GM12875 (cell line): ENCODE measurements around the gene OTOGL.

Experiments used
- H3K4me3 ChIP-seq: one replicate; pipeline ENCODE4 v1.5.1; 2011; ENCODE audit warnings: low read depth, low read length, control low read depth
- TF ChIP-seq, protein P1 (sequence below): IDR thresholded peaks from 2 replicates; pipeline ENCODE4 v1.5.1; 2011; ENCODE audit warnings: low read depth, mild to moderate bottlenecking, control low read depth, inconsistent platforms, low read length, moderate library complexity, borderline replicate concordance; ENCODE audit not compliant: insufficient read depth

OTOGL gene

DNA sequence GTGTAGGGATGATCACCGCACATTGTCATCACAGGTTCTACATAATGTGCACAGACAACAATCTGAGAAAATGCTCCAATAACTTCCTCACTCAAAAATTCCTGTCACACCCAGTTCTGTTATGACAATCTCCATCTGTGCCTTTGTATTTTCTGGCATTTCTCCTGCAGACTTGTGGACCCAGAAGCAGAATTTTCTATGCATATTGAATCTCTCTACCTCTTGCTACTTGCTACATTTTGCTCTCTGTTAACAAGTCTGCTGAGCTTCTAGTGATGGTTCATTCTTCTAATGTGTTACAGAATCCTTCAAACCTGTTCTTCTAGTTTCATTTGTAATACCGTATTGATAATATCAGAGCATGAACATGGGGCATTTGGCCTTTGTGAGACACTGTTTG lies 216.9 kb downstream of the OTOGL start:
- TF ChIP-seq, protein P1, sequence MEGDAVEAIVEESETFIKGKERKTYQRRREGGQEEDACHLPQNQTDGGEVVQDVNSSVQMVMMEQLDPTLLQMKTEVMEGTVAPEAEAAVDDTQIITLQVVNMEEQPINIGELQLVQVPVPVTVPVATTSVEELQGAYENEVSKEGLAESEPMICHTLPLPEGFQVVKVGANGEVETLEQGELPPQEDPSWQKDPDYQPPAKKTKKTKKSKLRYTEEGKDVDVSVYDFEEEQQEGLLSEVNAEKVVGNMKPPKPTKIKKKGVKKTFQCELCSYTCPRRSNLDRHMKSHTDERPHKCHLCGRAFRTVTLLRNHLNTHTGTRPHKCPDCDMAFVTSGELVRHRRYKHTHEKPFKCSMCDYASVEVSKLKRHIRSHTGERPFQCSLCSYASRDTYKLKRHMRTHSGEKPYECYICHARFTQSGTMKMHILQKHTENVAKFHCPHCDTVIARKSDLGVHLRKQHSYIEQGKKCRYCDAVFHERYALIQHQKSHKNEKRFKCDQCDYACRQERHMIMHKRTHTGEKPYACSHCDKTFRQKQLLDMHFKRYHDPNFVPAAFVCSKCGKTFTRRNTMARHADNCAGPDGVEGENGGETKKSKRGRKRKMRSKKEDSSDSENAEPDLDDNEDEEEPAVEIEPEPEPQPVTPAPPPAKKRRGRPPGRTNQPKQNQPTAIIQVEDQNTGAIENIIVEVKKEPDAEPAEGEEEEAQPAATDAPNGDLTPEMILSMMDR: no peak
- no peak overlapping the region for H3K4me3 ChIP-seq

DNA sequence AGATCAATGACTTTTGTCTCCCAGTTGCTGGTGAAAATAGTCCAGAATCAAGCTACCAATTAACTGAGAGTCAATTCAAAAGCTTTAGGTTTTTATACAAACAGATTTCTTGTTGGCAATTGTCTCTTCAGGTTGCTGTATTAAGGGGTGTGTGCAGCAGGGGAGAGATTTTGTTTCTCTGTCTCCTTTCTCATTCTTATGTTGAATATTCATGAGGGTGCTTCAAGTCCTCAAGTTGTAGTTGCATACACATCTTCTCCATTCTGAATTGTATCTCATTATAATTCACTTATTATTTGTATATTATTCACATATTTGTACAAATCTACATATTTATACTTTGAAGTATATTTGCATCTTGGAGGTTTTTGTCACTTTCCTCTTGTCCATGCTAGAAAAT lies 218.0 kb downstream of the OTOGL start:
- TF ChIP-seq, protein P1: no peak
- no peak overlapping the region for H3K4me3 ChIP-seq

DNA sequence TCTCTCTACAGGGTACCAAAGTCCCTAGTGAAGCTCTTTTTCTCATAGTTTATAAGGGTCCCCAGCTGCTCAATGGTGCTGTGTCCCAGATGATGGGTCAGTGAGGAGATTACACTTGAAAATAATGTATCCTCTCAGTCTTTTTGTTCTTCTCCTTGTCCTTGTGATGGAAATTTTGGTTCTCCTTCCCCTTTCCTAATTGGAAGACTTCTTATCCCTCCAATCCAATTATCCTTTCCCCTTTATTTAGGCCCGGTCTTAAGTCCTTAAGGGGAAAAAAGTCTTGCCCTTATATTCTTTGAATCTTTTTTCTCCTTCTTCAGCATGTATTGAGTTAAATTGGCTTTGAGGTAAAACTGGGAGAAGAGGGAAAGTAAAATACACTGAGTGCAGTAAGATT lies 218.6 kb downstream of the OTOGL start:
- TF ChIP-seq, protein P1: no peak
- no peak overlapping the region for H3K4me3 ChIP-seq

DNA sequence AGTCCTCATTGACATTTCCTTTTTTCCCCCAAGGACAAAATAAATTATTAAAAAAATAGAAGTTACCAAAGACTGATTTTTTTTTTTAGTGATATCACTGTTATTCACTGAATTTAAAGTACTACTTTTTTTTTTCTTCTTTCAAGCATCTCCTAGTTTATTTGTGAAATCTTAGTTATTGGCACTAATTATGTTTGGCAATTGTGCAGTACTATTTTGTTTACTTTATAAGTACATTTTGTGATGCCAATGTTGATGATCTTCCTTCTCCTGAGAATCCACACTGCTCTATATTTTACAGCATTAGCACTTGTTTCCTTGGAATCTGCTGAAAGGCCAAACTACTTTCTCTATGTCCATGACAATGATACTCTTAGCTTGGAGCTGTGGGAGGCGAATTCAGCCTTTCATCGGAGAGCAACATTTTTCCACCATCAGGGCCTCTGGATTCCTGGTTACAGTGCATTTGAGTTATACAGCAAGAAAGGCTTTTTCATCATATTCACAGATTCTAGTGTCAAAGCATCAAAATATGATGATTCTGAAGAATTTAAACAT lies 220.9 kb downstream of the OTOGL start:
- TF ChIP-seq, protein P1: no peak
- no peak overlapping the region for H3K4me3 ChIP-seq

DNA sequence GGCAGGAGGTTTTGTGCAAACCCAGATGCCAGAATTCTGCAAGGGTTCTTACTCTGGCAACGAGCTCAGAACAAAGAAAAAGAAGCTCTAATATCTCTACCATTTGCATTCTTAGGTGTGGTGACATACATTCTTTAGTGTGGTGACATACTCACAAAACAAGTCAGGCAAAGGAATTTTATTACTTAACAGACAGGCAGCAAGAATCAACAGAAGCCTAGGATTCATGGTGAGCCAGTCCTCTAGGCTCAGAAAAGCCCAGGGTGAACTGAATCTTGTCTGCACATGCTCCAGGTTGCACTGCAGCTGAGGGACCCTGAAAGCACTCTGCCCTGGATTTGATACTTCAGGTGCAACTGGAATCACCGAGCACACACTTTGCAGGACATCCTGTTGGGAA lies 222.3 kb downstream of the OTOGL start:
- TF ChIP-seq, protein P1: no peak
- no peak overlapping the region for H3K4me3 ChIP-seq

DNA sequence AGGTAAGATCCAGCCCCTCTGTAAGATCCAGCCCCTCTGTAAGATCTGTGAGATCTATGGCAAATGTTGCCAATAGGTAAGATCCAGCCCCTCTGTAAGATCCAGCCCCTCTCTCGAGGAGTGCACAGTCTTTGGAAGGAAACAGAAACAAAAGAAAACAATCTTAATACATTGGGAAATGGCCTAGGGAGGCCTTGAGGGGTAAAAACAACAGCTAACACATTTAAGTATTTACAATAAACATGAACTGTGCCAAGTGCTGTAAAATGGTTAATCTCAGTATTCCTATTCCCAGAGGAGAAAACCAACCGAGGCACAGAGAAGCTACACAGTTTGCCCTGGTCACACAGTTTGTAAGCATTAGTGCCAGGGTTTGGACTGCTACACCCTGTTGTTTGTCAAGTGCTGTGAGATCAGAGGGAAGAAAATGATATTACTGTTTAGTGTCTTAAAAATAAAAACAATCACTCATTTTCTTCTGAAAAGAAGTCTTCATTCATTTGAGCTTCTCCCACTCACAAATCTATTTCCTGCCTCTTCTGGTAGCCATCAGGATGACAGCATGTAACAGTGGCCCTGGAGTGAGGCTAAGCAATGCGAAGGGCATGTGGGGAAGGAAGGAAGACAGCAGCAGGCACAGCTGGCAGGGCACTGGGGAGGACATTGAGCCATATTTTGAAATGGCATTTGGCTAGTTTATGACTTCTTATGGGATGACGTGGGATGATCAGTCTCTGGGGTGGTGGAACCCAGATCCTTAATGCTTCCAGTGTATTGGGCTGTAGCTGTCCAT lies 226.0 kb downstream of the OTOGL start:
- no peak overlapping the region for H3K4me3 ChIP-seq
- TF ChIP-seq, protein P1: no peak

DNA sequence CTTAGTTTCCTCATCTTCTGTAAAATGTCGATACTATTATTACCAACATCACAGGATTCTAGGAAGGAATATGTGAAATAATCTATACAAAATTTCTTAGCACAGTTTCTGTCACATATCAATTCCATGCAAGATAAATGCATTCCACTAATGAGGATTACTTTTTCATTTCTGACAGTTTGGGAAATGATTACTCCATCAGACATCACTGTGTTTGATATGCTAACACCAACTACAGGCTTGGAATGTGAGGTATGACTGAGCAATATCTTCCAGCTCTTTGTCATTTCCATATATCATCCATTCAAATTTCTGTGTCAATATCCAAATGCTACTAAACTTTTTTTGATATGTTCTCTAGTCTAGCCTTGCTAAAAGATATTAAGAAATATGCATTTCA lies 233.5 kb downstream of the OTOGL start:
- H3K4me3 ChIP-seq: no peak overlapping the region
- TF ChIP-seq, protein P1: no peak
